ENCODE measurements around the gene LRCH2.

LRCH2 gene

DNA sequence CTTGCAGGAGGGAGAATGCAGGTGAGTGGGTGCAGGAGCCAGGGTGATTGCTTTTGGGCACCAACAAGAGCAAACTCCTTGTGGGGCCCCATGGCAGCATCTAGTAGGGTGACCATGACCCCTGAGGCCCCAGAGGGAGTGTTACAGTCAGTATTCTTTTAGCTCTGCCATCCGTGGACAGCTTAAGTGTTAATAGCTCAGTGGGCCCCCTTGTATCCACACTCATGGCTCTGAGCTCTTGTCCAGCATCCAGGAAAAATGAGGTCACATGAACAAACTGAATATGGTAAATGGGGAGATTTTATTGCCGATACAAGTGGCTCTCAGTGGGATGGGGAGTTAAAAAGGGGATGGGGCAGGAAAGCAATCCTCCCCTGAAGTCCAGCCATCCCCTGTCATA is 27.3 kb upstream of the LRCH2 start:
- H3K36me3 ChIP-seq (ENCODE audit: control insufficient read depth, insufficient read depth, low read length) = no peaks in the 10 kb centered on the region
- no peaks in the 10 kb centered on the region; the same call in none of the 2 replicates for H3K27me3 ChIP-seq (replicated peaks; ENCODE audit: control insufficient read depth, insufficient read depth, low read length)
- DNase-seq (ENCODE audit: extremely low read depth, insufficient read length) = no peak
- TF ChIP-seq, protein P1, sequence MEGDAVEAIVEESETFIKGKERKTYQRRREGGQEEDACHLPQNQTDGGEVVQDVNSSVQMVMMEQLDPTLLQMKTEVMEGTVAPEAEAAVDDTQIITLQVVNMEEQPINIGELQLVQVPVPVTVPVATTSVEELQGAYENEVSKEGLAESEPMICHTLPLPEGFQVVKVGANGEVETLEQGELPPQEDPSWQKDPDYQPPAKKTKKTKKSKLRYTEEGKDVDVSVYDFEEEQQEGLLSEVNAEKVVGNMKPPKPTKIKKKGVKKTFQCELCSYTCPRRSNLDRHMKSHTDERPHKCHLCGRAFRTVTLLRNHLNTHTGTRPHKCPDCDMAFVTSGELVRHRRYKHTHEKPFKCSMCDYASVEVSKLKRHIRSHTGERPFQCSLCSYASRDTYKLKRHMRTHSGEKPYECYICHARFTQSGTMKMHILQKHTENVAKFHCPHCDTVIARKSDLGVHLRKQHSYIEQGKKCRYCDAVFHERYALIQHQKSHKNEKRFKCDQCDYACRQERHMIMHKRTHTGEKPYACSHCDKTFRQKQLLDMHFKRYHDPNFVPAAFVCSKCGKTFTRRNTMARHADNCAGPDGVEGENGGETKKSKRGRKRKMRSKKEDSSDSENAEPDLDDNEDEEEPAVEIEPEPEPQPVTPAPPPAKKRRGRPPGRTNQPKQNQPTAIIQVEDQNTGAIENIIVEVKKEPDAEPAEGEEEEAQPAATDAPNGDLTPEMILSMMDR (IDR thresholded peaks at IDR 0.05; ENCODE audit: insufficient read depth, low read length, poor library complexity, severe bottlenecking) = no peak
- no peak overlapping the region for H3K4me3 ChIP-seq (replicated peaks; ENCODE audit: low read depth, low read length)

DNA sequence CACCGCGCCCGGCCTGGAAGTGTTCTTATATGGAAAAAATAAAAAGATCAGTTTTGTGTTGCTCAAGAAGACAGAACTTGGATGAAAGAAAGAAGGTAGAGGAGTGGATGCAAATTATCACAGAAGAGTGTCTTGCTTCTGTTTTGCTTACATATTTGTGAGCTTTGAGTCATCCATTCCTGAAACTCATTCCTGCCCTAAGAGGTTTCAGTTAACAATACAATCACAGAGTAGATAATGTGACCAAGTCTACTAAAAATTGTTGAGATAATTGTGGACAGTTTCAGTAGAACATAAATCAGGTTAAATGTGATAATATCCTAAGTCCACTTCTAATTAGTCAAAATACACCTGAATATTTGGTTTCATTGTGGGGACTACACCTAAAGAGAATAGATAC is 26.4 kb upstream of the LRCH2 start:
- H3K4me3 ChIP-seq (replicated peaks; ENCODE audit: low read depth, low read length) = no peak overlapping the region
- DNase-seq (ENCODE audit: extremely low read depth, insufficient read length) = peak; percentile 15
- no peaks in the 10 kb centered on the region; the same call in none of the 2 replicates for H3K27me3 ChIP-seq (replicated peaks; ENCODE audit: control insufficient read depth, insufficient read depth, low read length)
- H3K36me3 ChIP-seq (ENCODE audit: control insufficient read depth, insufficient read depth, low read length) = no peaks in the 10 kb centered on the region
- TF ChIP-seq, protein P1 (IDR thresholded peaks at IDR 0.05; ENCODE audit: insufficient read depth, low read length, poor library complexity, severe bottlenecking) = no peak

DNA sequence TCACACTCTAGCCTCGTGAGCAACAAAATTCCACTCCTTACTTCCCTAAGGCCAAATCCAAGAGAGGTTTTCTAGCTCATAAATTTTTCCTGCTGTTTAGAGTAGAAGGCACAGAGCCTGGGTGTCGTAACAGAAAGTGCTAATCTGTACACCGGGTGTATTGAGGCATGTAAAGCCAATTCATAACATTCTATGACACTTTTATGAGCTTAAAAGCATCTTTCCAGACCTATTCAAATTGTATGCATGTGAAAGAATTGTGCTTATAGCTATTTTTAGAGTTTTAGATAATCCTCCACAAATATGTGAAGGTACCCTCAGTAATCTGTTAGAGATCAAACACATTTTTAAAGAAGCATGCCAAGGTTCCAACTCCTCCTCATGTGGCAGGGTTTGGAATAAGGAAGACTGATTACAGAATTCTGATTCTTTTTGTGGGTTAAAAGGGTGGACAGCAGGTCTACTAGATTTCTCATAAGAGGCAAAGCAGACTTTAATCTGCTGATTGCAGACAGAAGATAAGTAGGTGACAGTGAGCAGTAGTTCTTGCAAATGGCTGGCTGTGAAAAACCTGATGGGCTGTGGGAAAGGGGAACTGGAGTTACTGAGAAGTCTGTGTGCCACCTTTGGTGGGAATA is 25.5 kb upstream of the LRCH2 start:
- H3K27me3 ChIP-seq (replicated peaks; ENCODE audit: control insufficient read depth, insufficient read depth, low read length) = no peaks in the 10 kb centered on the region; the same call in none of the 2 replicates
- H3K4me3 ChIP-seq (replicated peaks; ENCODE audit: low read depth, low read length) = no peak overlapping the region
- TF ChIP-seq, protein P1 (IDR thresholded peaks at IDR 0.05; ENCODE audit: insufficient read depth, low read length, poor library complexity, severe bottlenecking) = no peak
- DNase-seq (ENCODE audit: extremely low read depth, insufficient read length) = no peak
- no peaks in the 10 kb centered on the region for H3K36me3 ChIP-seq (ENCODE audit: control insufficient read depth, insufficient read depth, low read length)

DNA sequence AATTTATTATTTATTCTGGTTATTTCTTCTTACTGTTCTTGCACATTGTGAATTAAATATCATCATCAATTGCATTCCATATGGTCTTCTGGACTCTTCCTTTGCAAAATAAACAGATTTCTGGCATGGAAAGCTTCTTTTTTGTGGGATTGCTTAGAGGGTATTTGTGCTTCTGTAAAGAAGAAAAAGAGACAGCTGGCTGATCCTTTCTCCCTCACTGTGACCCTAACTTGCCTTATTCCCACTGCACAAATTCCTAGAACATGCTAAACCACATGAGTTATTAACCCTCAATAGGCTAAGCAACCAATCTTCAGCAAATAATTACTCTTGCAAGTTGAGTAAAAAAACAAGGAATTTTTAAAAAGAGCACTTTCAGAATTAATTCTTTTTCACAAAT is 23.8 kb upstream of the LRCH2 start:
- H3K36me3 ChIP-seq (ENCODE audit: control insufficient read depth, insufficient read depth, low read length) = no peaks in the 10 kb centered on the region
- TF ChIP-seq, protein P1 (IDR thresholded peaks at IDR 0.05; ENCODE audit: insufficient read depth, low read length, poor library complexity, severe bottlenecking) = no peak
- no peak overlapping the region for H3K4me3 ChIP-seq (replicated peaks; ENCODE audit: low read depth, low read length)
- no peaks in the 10 kb centered on the region; the same call in none of the 2 replicates for H3K27me3 ChIP-seq (replicated peaks; ENCODE audit: control insufficient read depth, insufficient read depth, low read length)
- no peak for DNase-seq (ENCODE audit: extremely low read depth, insufficient read length)

DNA sequence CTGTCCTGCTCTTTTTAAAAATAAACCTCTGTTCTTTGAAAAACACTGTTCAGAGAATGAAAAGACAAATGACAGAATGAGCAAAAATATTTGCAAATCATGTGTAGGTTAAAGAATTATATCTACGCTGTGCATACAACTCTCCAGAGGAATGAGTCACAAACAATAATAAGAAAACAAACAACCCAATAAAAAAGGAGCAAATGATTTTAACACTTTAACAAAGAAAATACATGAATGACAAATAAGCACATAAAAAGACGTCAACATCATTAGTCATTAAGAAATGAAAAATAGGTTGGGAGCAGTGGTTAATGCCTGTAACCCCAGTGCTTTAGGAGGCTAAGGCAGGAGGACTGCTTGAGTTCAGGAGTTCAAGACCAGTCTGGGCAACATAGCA is 21.1 kb upstream of the LRCH2 start:
- no peaks in the 10 kb centered on the region for H3K27me3 ChIP-seq (replicated peaks; ENCODE audit: control insufficient read depth, insufficient read depth, low read length)
- DNase-seq (ENCODE audit: extremely low read depth, insufficient read length) = no peak
- TF ChIP-seq, protein P1 (IDR thresholded peaks at IDR 0.05; ENCODE audit: insufficient read depth, low read length, poor library complexity, severe bottlenecking) = no peak
- no peaks in the 10 kb centered on the region for H3K36me3 ChIP-seq (ENCODE audit: control insufficient read depth, insufficient read depth, low read length)
- H3K4me3 ChIP-seq (replicated peaks; ENCODE audit: low read depth, low read length) = no peak overlapping the region

Measured in GM06990 (cell line).